ENCODE data around the gene NTF4. TPM values are rescaled to one million over a fixed set of nuclear protein-coding genes. Genes with fewer than 3 reads are reported as not detected.

NTF4 gene
- 5.6 and 6.5 TPM in 2 replicates for total RNA-seq

DNA sequence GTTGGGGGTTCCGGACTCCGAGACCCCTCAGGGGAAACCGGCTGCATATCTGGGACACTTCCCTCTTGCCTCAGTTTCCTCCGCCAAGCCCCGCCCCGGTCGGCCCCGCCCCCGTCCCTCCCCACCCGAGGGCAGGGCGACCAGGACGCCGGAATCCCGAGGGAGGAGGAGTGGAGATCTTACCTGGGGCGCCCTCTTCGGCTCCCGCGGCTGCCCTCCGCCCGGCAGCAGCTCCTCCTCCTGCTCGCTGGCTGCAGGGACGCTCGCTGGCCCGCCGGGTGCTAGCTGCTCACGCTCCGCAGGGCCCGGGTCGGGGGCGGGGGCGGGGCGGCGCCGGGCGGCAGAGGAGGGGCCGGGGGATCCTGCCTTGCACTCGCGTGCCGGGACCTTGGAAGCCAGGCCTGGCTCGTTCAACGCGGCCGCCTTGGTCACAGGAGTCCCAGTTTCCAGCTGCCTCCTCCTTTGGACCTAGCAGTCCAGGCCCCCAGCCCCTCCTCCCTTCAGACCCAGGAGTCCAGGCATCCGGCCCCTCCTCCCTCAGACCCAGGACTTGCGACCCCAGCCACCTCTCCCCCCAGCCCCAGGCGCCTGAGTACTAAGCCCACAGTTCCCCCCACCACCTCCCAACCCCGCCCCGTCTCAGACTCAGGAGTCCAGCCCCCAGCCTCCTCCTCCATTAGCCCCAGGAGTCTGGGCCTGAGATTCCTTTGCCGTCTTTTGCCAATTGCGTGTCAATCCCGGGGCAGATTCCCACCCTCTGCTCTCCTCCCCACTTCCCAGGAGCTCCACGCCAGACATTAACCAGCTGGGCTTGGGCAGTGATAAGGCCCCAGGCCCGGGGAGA is at the start of gene NTF4:
Gene NTF4 (minus strand): TSS at position 51 of the 844 bp plus-strand sequence. CDS start 2,821 bp downstream, outside the sequence.

GRCh38 chr19:49113762-49114629 is 49.4 kb upstream of the NTF4 start, which contains the start of gene LIN7B:
Gene LIN7B, plus strand, starts transcription at chr19:49114370. Its CDS starts 35 bp downstream, at chr19:49114405.

GRCh38 chr19:49085020-49085867 is 20.6 kb upstream of the NTF4 start, which contains the start of gene SNRNP70:
Gene SNRNP70, plus strand, starts transcription at chr19:49085451. Its CDS starts 964 bp downstream, at chr19:49086415.

DNA sequence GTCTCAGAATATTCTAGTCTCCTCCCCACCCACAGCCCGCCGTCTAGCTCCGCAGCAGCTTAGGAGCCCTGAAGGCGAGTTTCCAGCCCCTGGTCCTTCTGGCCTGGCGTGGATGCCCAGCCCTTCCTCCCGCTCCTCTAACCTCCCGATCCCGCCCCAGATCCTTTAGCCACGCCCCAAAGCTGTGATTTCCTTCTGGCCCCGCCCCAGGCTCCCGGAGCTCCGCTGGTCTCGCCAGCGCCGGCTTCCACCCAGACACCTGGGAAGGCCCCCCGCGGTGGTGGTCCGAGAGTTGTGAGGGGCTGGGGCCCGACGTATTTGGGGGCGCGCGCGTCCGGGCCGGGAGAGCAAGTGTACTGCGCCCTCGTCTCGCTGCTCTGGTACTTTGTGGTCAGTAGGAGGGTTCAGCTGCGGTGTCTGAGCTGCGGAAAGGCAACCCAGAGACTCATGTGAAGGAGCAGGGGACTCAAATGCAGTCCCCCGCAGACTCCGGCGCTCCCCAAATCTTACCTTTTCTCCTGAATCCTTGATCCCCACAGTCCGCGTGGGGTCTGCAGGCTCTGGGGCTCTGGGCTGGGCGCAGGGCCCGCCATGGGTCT is 6.9 kb downstream of the NTF4 start, which contains the start of gene CGB7:
Gene CGB7 (minus strand): TSS at position 114 of the 599 bp plus-strand sequence. CDS start 2,374 bp downstream, outside the sequence.

GRCh38 chr19:49049011-49049410 is 15.6 kb downstream of the NTF4 start, which contains the start of gene CGB8:
Gene CGB8, minus strand, starts transcription at chr19:49049111. Its CDS starts 372 bp downstream, at chr19:49048739.

GRCh38 chr19:49043548-49043947 is 21.1 kb downstream of the NTF4 start, which contains the start of gene CGB5:
Gene CGB5, plus strand, starts transcription at chr19:49043848. Its CDS starts 362 bp downstream, at chr19:49044210.

DNA sequence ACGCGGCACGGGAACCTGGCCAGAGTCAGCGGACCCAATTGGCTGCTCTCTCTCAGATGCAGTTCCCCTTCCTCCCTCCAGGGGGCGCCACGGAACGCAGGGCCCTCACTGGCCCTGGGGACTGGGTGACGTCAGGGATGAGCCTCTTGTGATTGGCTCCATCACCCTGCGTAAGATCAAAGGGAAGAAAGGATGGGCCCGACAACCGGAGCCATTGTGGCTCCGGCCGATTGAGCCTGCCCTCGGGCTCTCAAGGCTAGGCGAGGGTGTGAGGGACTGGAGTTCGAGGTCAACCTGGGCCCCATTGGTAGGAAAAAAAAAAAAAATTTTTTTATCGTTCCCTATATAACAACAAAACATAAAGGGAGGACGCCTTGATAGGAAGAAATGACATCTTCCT is 27.8 kb downstream of the NTF4 start, which contains the start of gene CGB1:
Gene CGB1 (minus strand): TSS at position 81 of the 400 bp plus-strand sequence. CDS start 184 bp downstream, outside the sequence.

GRCh38 chr19:49031642-49032301 is 32.8 kb downstream of the NTF4 start, which contains the start of gene CGB2:
Gene CGB2, plus strand, starts transcription at chr19:49031890. Its CDS starts 206 bp downstream, at chr19:49032096.

DNA sequence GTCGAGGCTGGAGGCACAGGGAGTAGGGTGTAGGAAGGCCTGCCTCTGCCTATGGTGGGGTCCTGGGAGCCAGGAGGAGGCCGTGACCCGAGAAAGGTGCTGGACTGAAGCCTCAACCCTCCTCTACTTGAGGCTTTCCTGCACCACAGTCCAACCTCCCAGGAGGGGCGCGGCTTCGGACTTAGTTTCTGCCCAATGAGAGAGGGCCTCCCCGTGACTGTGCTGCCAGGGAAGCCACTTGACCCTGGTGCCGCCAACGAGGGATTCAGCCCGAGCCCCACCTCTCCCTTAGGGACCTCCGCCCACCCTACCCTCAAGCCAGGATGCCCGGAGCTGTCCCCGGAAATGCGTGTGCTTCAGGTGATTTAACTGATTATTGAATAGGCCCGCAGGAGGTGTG is 40.4 kb downstream of the NTF4 start, which contains the start of gene CGB3:
Gene CGB3 (minus strand): TSS at position 101 of the 400 bp plus-strand sequence. CDS start 362 bp downstream, outside the sequence.

DNA sequence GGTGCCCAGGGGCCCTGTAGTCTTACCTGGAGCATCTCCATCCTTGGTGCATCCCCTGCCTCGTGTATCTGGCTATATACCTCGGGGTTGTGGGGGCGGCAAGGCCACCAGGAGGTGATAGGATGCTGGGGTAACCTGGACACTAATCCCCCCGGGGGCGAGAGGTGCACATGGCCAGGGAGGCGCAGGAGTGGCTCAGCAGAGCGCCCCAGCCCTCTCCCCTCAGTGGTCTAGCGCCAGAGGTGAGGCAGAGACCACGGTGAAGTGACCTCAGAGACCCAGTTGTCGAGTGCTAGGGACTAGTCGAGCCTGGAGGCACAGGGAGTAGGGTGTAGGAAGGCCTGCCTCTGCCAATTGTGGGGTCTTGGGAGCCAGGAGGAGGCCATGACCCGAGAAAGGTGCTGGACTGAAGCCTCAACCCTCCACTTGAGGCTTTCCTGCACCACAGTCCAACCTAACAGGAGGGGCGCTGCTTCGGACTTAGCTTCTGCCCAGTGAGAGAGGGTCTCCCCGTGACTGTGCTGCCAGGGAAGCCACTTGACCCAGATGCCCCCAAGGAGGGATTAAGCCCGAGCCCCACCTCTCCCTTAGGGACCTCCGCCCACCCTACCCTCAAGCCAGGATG is 47.5 kb downstream of the NTF4 start, which contains the start of gene LHB:
Gene LHB (minus strand): TSS at position 51 of the 625 bp plus-strand sequence. CDS start 10 bp downstream, at position 41.

Other genes with a start within 250 kb of the NTF4 start
- 1.1 and 2.4 TPM in 2 replicates for gene HSD17B14, start 228.3 kb downstream of the NTF4 start, total RNA-seq
- gene PLEKHA4, start 196.2 kb downstream of the NTF4 start, total RNA-seq = 1.7 and 5.3 TPM in 2 replicates
- 25.3 and 25.5 TPM in 2 replicates for gene PPP1R15A, start 192.4 kb downstream of the NTF4 start, total RNA-seq
- not detected in 2 replicates for gene TULP2, start 166.1 kb downstream of the NTF4 start, total RNA-seq
- gene NUCB1, start 164.5 kb downstream of the NTF4 start, total RNA-seq = 186 and 191 TPM in 2 replicates
- 0.33 and 1.1 TPM in 2 replicates for gene DHDH, start 131.1 kb downstream of the NTF4 start, total RNA-seq
- gene BAX, start 109.9 kb downstream of the NTF4 start, total RNA-seq = 74.6 and 94.5 TPM in 2 replicates
- gene FTL, start 99.5 kb downstream of the NTF4 start, total RNA-seq = 788 and 1,050 TPM in 2 replicates
- 63.5 and 69.1 TPM in 2 replicates for gene GYS1, start 71.5 kb downstream of the NTF4 start, total RNA-seq
- 300 and 321 TPM in 2 replicates for gene RUVBL2, start 70.9 kb downstream of the NTF4 start, total RNA-seq
- gene LHB, start 47.7 kb downstream of the NTF4 start, total RNA-seq = not detected in 2 replicates
- not detected in 2 replicates for gene CGB3, start 40.5 kb downstream of the NTF4 start, total RNA-seq
- 0.49 and 1.3 TPM in 2 replicates for gene CGB2, start 32.9 kb downstream of the NTF4 start, total RNA-seq
- gene CGB1, start 27.9 kb downstream of the NTF4 start, total RNA-seq = 2.4 TPM in 1 of 2 replicates, not detected in the other
- gene CGB5, start 21.0 kb downstream of the NTF4 start, total RNA-seq = not detected in 2 replicates
- 0.37 TPM in 1 of 2 replicates, not detected in the other for gene CGB8, start 15.7 kb downstream of the NTF4 start, total RNA-seq
- gene CGB7, start 7.1 kb downstream of the NTF4 start, total RNA-seq = 0.23 and 2.3 TPM in 2 replicates
- not detected in 2 replicates for gene KCNA7, start 7.9 kb upstream of the NTF4 start, total RNA-seq
- gene SNRNP70, start 20.6 kb upstream of the NTF4 start, total RNA-seq = 208 and 217 TPM in 2 replicates
- gene LIN7B, start 49.6 kb upstream of the NTF4 start, total RNA-seq = 10.3 and 10.5 TPM in 2 replicates
- 4.0 and 11.2 TPM in 2 replicates for gene C19orf73, start 54.3 kb upstream of the NTF4 start, total RNA-seq
- 9.9 and 12.8 TPM in 2 replicates for gene PPFIA3, start 54.7 kb upstream of the NTF4 start, total RNA-seq
- gene HRC, start 90.6 kb upstream of the NTF4 start, total RNA-seq = not detected in 2 replicates
- gene TRPM4, start 93.0 kb upstream of the NTF4 start, total RNA-seq = 19.6 and 20.2 TPM in 2 replicates